ACHN (cell line): Measurements from ENCODE around the gene CDC14C.

Experiments used
- DNase-seq: peaks from one replicate; pipeline ENCODE4 v3.0.0-alpha.2; 2015
- in situ Hi-C: cut with HindIII; loops from 2 replicates; pipeline ENCODE4 v1.10.0; 2017; ENCODE audit warnings: low sequenced_read_pairs, low pct_ligation_motif_present, low pct_unique_long_range_greater_than_20kb

Gene CDC14C

DNA sequence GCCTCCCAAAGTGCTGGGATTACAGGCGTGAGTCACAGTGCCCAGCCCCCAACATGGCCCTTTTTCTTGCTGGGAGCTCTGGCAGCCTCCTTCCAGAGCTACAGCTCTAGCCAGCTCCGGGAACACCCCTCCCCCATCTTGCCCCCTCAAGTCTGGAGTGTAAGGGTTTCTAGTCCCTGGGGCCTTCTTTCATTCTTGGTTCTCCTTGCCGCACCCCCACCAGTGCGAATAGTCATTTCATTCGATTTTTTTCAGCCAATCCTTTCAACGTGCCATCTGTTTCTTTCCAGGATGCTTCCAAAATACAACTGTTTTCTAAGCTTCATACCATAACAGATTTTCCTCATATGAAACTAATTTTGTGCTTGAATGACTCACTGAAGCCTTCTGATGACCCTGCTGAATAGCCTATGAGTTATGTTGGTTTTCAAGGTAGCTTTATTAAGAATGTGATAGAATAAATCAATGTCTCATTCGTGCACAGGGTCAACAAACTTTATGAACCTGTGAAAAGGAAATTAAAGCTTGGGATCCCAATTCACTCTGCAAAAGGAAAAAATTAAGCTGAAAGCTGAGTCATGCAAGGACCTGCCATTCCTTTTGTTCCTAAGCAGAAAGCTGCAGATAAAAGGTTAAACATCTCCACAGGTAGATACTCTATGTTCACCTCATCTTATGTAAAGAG, 38.6 kb downstream of the CDC14C start:
- DNase-seq, result no peak
- in situ Hi-C loops, result no loop called here

DNA sequence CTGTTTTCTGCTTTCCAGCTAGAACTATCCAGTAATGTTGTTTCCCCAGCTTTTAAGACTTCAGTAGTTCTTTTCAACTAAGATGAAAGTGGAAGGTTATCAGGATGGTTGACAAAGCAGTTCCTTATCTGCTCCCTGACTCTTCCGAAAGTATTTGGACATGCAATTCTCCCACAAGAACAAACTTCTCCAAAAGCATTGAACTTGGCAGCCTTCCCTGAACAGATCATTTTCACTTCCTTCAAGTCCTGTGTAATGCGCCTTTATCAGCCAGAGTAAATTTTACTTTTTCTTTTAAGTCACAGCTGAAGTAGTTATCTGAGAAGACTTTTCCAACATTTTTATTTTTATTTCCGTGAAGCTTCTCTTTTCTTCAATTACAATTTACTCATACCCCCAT, 39.7 kb downstream of the CDC14C start:
- no peak for DNase-seq
- in situ Hi-C loops, result no loop called here

DNA sequence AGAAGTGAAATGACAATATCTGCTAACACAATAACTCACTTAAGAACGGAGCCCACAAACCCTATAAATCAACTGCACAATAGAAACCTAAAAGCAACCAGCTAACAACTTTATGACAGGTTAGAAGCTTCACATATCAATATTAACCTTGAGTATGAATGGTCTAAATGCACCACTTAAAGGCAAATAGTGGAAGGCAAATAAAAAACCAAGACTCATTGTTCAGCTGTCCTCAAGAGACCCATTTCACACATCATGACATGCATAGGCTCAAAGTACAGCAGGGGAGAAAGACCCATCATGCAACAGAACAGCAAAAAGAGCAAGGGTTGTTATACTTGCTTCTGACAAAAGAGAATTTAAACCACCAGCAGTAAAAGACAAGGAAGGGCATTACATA, 46.8 kb downstream of the CDC14C start:
- no peak for DNase-seq
- in situ Hi-C loops, result no loop called here

DNA sequence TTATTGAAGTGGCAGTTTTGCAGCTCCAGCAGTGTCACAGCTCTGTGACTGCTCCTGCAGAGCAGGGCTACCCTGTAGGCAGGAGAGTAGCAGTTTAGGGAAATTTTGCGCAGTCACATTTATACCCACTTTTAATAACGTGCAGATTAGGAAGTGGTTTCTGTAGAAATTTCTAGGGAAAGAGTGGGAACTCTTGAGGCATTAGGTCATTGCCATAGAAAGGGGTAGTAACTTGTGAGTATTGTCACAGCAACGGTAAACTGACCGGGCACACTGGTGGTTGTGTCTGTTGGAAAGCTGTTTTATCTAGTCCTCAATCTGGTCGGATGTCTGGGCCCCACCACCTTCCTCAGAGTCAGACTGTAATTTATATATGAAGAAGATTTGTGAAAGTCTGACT, 51.9 kb downstream of the CDC14C start:
- no peak for DNase-seq
- in situ Hi-C loops, result no loop called here

DNA sequence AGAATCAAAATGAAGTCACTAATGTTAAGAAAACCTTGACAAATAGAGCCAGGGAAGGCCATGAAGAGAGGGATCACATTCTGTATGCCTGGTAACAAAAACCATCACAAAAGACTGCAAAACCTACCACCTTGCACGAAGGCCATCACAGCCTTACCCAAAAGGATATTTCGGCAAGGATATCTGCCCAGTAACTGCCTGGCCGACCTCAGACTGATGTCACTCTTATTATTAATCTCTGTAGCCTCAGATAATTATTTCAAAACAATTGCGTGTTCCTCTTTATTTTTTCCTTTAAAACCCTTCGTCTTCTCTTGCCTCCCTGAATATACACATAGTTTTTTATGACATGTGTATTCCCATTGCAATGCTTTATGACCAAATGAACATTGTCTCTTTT, 52.5 kb downstream of the CDC14C start:
- no peak for DNase-seq
- in situ Hi-C loops, result no loop called here
